Kidney (tissue), 14 donors: Measurements from ENCODE around the gene MGST3. TPM values are rescaled to one million over a fixed set of nuclear protein-coding genes. Genes with fewer than 3 reads are reported as not detected.

ENCODE experiments used
- DNase-seq, 5 donors: peaks; one replicate each; pipeline ENCODE4 v3.0.0-alpha.2; 2013 to 2020
- FAIRE-seq: peaks from 2 replicates; lab custom pipeline; 2012; peaks lifted over from hg19 to GRCh38; lab: Jason Lieb, UNC
- H3K27ac ChIP-seq, 2 donors: one replicate each; pipeline ENCODE4 v1.7.0; 2013; ENCODE audit warnings: low read depth in 2 of 2, low read length in 2 of 2, inconsistent platforms in 1 of 2
- H3K27me3 ChIP-seq: one replicate; pipeline ENCODE4 v1.7.1; 2013; ENCODE audit warnings: low read length, inconsistent platforms; ENCODE audit not compliant: control insufficient read depth, insufficient read depth
- H3K36me3 ChIP-seq, 3 donors: one replicate each; pipeline versions ENCODE4 v1.7.0 to v1.7.1; 2013; ENCODE audit warnings: low read length in 3 of 3, control low read depth in 1 of 3, inconsistent platforms in 1 of 3; ENCODE audit not compliant: insufficient read depth in 3 of 3, control insufficient read depth in 2 of 3
- H3K4me1 ChIP-seq, 3 donors: one replicate each; pipeline versions ENCODE4 v1.7.0 to v1.7.1; 2013; ENCODE audit warnings: low read length in 3 of 3, inconsistent platforms in 1 of 3, low read depth in 1 of 3; ENCODE audit not compliant: control insufficient read depth in 2 of 3, insufficient read depth in 2 of 3
- H3K4me3 ChIP-seq, 3 donors: one replicate each; pipeline versions ENCODE4 v1.7.0 to v1.8.1; 2013; ENCODE audit warnings: low read length in 3 of 3, control low read depth in 1 of 3, inconsistent platforms in 1 of 3
- H3K9ac ChIP-seq, 3 donors: one replicate each; pipeline versions ENCODE4 v1.7.0 to v1.7.1; 2013; ENCODE audit warnings: low read length in 3 of 3, control low read depth in 1 of 3, inconsistent platforms in 1 of 3
- H3K9me3 ChIP-seq, 3 donors: one replicate each; pipeline versions ENCODE4 v1.7.0 to v1.7.1; 2013; ENCODE audit warnings: low read length in 3 of 3, control low read depth in 1 of 3, inconsistent platforms in 1 of 3; ENCODE audit not compliant: control insufficient read depth in 2 of 3, insufficient read depth in 1 of 3
- CTCF ChIP-seq: IDR thresholded peaks from 3 replicates; pipeline ENCODE4 v1.5.1; 2012; ENCODE audit warnings: mild to moderate bottlenecking, moderate library complexity, borderline replicate concordance; ENCODE audit not compliant: insufficient read depth; ENCODE audit errors: extremely low read depth
- intact Hi-C: fragments of 100-400 bp; cut with DNase I; formaldehyde crosslinking; loops from one replicate; pipeline ENCODE4 v1.11.1; 2022
- polyA plus RNA-seq: library from polyadenylated mRNA; stranded (reverse); fragments of 350-450 nt; fragmentation: Illumina TruSeq; extraction: RNeasy Lipid Tissue Mini Kit (QIAGEN cat#74804); gene quantifications from one replicate; pipeline ENCODE4 v1.2.3, GENCODE V29; 2014; ENCODE audit warnings: low read depth, low replicate concordance; ENCODE audit not compliant: insufficient read depth
- total RNA-seq: library from RNA; stranded (reverse); fragmentation: NEBNext Ultra II Directional; extraction: Animal tissue kit (Norgen Biotek cat#: 25700); gene quantifications from one replicate; pipeline ENCODE4 v1.2.1, GENCODE V29; 2021
- donor health status: control.
- donor health status: control.
- donor health status: control.
- donor health status: control.
- donor health status: control.
- donor health status: DM: yes; HTN: yes; CAD: no.
- donor health status: Normal renal cell carcinoma (clear cell type).

MGST3 gene
- total and polyA plus RNA-seq, 2 donors from 2014 or later: 296 to 545 TPM

DNA sequence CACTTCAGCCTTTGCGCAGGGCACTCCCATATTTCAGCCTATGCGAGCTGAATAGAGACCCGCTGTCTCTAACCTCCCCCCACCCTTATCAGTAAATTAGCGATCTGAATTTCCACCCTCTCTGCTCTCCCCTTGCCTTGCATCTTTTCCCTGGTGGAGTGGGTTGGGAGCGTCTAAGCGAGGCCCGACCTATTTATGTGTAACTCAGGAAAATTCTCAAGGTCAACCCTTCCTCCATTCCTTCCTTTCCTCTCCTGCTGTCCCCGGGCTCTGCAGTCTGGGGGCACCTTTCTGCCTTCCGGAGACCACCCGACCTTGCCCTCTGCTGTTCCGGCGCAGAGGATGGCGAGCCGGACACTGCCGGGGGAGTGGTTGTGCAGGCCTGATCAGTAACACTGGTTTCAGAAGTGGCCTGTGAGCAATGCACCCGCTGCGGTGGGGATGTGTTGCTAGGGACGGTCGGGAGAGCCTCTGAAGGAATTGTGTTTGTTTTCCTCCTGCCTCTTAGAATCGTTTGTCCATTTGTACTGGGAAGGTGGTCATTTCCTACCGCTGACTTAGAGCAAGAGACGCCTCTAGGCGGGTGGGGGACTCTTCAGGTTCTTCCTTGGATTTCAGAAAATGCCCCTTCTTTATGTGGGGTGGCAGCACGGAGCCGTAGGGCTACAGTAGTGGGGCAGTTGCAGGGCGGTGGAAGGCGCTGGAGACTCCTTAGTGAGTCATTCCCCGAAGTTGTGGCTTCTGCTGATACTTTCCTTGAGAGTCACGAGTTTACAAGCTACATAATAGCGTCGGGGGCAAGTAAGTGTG is 513 bp downstream of the MGST3 start:
- peak; percentile 63 to 86 (median 74) for DNase-seq
- peak; percentile 0 for TF ChIP-seq CTCF
- Histone ChIP-seq H3K4me1 (peaks cover 6 to 19% (median 8%) of the 10 kb centered on the region in 3 donors), H3K36me3 (no peaks in the 10 kb centered on the region), H3K27me3 (no peaks in the 10 kb centered on the region), H3K9me3 (no peaks in the 10 kb centered on the region), H3K27ac (peak overlapping the region; percentile 92 to 94), H3K9ac (peak overlapping the region; percentile 72 to 99 (median 95)), H3K4me3 (peak overlapping the region; percentile 95 to 98 (median 95))
- intact Hi-C loops: no loop called here
- FAIRE-seq: no peak

- Histone ChIP-seq H3K4me1 (peaks cover 6 to 24% (median 10%) of the 10 kb centered on the region in 3 donors), H3K36me3 (no peaks in the 10 kb centered on the region), H3K27me3 (no peaks in the 10 kb centered on the region), H3K9me3 (no peaks in the 10 kb centered on the region), H3K9ac (peak overlapping the region; percentile 72 to 99 (median 95)), H3K4me3 (peak overlapping the region; percentile 95 to 98 (median 95)), H3K27ac (peak overlapping the region; percentile 92 to 94)
- intact Hi-C loops: no loop called here
- DNase-seq: peak in 1 of 5 donors; percentile 50
- no peak for TF ChIP-seq CTCF
- no peak for FAIRE-seq
These were observed 1.1 kb downstream of the MGST3 start for GRCh38 chr1:165632152-165632469.

DNA sequence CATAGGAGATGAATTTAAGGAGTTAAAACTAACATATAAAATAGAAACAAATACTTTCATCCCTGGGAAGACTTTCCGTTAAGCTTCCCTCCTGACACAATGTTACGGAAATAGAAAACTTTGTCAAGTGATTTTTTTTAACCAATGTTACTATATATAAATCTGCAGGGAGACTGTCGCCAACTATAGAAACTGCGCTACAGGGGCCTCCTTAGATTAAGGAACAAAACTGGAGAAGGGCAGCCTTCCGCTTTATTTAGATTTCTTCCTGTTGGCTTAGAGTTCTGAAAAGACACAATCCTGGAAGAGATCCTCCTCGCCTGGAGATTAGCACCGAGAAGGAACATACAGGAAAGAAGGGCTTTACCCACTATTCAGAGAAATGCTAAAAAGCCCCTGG is 1.5 kb downstream of the MGST3 start:
- Histone ChIP-seq H3K36me3 (no peaks in the 10 kb centered on the region), H3K4me3 (peak overlapping the region; percentile 95 to 98 (median 95)), H3K27me3 (no peaks in the 10 kb centered on the region), H3K9me3 (no peaks in the 10 kb centered on the region), H3K4me1 (peaks cover 6 to 26% (median 12%) of the 10 kb centered on the region in 3 donors), H3K9ac (peak overlapping the region in 2 of 3 donors; percentile 37 to 95), H3K27ac (peak overlapping the region; percentile 29 to 92)
- DNase-seq (peak in 1 of 5 donors; percentile 39), FAIRE-seq (no peak)
- no peak for TF ChIP-seq CTCF
- intact Hi-C loops: no loop called here
